ENCODE measurements around the gene CLMN. TPM values are rescaled to one million over a fixed set of nuclear protein-coding genes. Genes with fewer than 3 reads are reported as not detected.

Gene CLMN
- total and polyA plus RNA-seq, 2 experiments from 2014 or later = 3.2 to 5.7 TPM

DNA sequence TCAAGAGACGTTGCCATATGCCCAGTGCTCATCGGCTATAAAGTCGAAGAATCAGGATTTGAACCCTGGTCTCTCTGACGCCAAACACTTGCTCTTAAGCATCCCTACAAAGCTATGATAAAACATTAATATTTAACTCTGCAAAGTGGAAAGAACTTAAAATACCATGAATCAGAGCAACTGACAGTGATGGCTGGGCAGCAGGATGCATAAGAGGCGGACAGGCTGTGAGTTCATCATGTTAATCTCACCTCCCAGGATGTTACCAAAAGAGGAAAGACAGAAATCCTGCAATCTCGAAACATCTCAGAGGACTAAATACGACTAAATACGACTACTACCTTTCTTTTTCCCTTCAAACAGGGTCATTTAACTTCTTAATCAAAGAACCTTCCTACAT lies 168.1 kb downstream of the CLMN start (continued):
- TF ChIP-seq, protein P1, sequence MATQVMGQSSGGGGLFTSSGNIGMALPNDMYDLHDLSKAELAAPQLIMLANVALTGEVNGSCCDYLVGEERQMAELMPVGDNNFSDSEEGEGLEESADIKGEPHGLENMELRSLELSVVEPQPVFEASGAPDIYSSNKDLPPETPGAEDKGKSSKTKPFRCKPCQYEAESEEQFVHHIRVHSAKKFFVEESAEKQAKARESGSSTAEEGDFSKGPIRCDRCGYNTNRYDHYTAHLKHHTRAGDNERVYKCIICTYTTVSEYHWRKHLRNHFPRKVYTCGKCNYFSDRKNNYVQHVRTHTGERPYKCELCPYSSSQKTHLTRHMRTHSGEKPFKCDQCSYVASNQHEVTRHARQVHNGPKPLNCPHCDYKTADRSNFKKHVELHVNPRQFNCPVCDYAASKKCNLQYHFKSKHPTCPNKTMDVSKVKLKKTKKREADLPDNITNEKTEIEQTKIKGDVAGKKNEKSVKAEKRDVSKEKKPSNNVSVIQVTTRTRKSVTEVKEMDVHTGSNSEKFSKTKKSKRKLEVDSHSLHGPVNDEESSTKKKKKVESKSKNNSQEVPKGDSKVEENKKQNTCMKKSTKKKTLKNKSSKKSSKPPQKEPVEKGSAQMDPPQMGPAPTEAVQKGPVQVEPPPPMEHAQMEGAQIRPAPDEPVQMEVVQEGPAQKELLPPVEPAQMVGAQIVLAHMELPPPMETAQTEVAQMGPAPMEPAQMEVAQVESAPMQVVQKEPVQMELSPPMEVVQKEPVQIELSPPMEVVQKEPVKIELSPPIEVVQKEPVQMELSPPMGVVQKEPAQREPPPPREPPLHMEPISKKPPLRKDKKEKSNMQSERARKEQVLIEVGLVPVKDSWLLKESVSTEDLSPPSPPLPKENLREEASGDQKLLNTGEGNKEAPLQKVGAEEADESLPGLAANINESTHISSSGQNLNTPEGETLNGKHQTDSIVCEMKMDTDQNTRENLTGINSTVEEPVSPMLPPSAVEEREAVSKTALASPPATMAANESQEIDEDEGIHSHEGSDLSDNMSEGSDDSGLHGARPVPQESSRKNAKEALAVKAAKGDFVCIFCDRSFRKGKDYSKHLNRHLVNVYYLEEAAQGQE (IDR thresholded peaks at IDR 0.05; ENCODE audit: unreplicated experiment) = no peak
- TF ChIP-seq EZH2phosphoT487 (IDR thresholded peaks at IDR 0.05; ENCODE audit: unreplicated experiment) = no peak
- TF ChIP-seq STAT1 (IDR thresholded peaks at IDR 0.05; ENCODE audit: unreplicated experiment) = no peak
- TF ChIP-seq ZNF114 (CRISPR knock-in tag; IDR thresholded peaks at IDR 0.05) = no peak
- no peak for TF ChIP-seq EZH2 (IDR thresholded peaks at IDR 0.05; ENCODE audit: low read depth, unreplicated experiment)

DNA sequence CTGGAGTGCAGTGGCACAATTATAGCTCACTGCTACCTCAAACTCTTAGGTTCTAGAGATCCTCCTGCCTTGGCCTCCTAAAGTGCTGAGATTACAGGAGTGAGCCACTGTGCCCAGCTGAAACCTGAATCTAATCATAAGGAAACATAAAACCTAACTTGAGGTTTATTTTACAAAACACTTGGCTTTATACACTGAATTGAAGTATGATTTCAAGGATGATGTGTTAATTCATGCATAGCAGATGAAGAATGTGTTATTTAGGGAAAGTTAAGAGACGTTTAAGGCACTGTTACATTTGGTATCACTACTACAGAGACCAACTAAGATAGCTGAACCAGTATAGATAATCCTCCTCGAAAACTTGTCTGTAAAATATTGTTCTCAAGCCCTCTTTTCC lies 168.8 kb downstream of the CLMN start:
- Mint-ChIP-seq H3K4me1 (peaks cover 71% of the 10 kb centered on the region), H3K36me3 (ENCODE audit: low read depth) (peaks cover 12% of the 10 kb centered on the region; the same call in 2 of the 3 replicates), H3K27me3 (ENCODE audit: insufficient read depth, low read depth, poor library complexity) (no peaks in the 10 kb centered on the region), H3K27ac (no peak overlapping the region), H3K9me3 (peaks cover 6% of the 10 kb centered on the region; the same call in 2 of the 3 replicates), H3K4me3 (no peak overlapping the region)
- H2AFZ ChIP-seq = no peak overlapping the region
- no peaks in the 10 kb centered on the region for H3K27me3 ChIP-seq (ENCODE audit: insufficient read depth)
- H3K4me1 ChIP-seq (ENCODE audit: insufficient read depth) = peaks cover 51% of the 10 kb centered on the region
- no peaks in the 10 kb centered on the region for H3F3A ChIP-seq (replicated peaks; ENCODE audit: low read depth)
- H3K36me3 ChIP-seq (ENCODE audit: insufficient read depth) = no peaks in the 10 kb centered on the region
- H3K4me2 ChIP-seq = no peak overlapping the region
- DNase-seq (ENCODE audit: low spot score) (no peak), ATAC-seq (no peak)
- peaks cover 100% of the 10 kb centered on the region for H3K79me2 ChIP-seq (replicated peaks; ENCODE audit: insufficient read depth)
- H3K27ac ChIP-seq (ENCODE audit: low read depth) = no peak overlapping the region
- no peaks in the 10 kb centered on the region; the same call in 1 of the 2 replicates for H4K20me1 ChIP-seq (replicated peaks; ENCODE audit: insufficient read depth)
- H3K4me3 ChIP-seq = no peak overlapping the region
- H3K9me2 ChIP-seq (ENCODE audit: insufficient read depth) = no peaks in the 10 kb centered on the region
- no peak for TF ChIP-seq ZNF462 (CRISPR knock-in tag; IDR thresholded peaks at IDR 0.05)
- TF ChIP-seq CTCF (conservative IDR thresholded peaks at IDR 0.05; ENCODE audit: low read depth in 2 of 2) = no peak
- TF ChIP-seq NANOG (IDR thresholded peaks at IDR 0.05; ENCODE audit: borderline replicate concordance) = no peak
- no peak for TF ChIP-seq CREB1 (CRISPR knock-in tag; IDR thresholded peaks at IDR 0.05; ENCODE audit: low read depth)
- TF ChIP-seq, protein P1 (IDR thresholded peaks at IDR 0.05; ENCODE audit: unreplicated experiment) = no peak
